Transverse colon (tissue), 4 donors: ENCODE data around the gene DNAJC11. TPM values are rescaled to one million over a fixed set of nuclear protein-coding genes. Genes with fewer than 3 reads are reported as not detected.
"Not testable (repeated sequence)": the region's sequence is repeated elsewhere in the genome, so short reads cannot be mapped to it uniquely, and the experiment has no call there.

Source experiments
- DNase-seq: peaks from one replicate; pipeline ENCODE4 v3.0.0-alpha.2; 2019
- H3K27ac ChIP-seq, 4 donors: fragments of 200-600 bp; sonication (generic); 2 replicates each; pipeline ENCODE4 v1.5.1; 2016 to 2018; ENCODE audit warnings: inconsistent platforms in 4 of 4
- H3K27me3 ChIP-seq: fragments of 200-600 bp; sonication (generic); 2 replicates; pipeline ENCODE4 v1.5.1; 2017; ENCODE audit warnings: inconsistent platforms
- H3K36me3 ChIP-seq, 4 donors: fragments of 200-600 bp; sonication (generic); 2 replicates each; pipeline ENCODE4 v1.5.1; 2017 to 2019; ENCODE audit warnings: inconsistent platforms in 4 of 4
- H3K4me1 ChIP-seq, 4 donors: fragments of 200-600 bp; sonication (generic); 2 replicates each; pipeline ENCODE4 v1.5.1; 2017 to 2020; ENCODE audit warnings: inconsistent platforms in 4 of 4
- H3K4me3 ChIP-seq, 4 donors: fragments of 200-600 bp; sonication (generic); 1 replicate in 1 of 4; 2 replicates in 3 of 4; pipeline versions ENCODE4 v1.5.1 to v1.6.1; 2017 to 2019; ENCODE audit warnings: inconsistent platforms in 4 of 4
- H3K9me3 ChIP-seq, 2 donors: fragments of 200-600 bp; sonication (generic); 2 replicates each; pipeline ENCODE4 v1.5.1; 2017 to 2019; ENCODE audit warnings: inconsistent platforms in 2 of 2
- EP300 ChIP-seq: sonication (generic); formaldehyde crosslinking; IDR thresholded peaks from one replicate; pipeline ENCODE4 v1.6.1; 2017; ENCODE audit warnings: antibody characterized with exemption, low read depth
- POLR2A ChIP-seq: fragments of 450-650 bp; IDR thresholded peaks from one replicate; pipeline ENCODE4 v1.6.1; 2016; ENCODE audit warnings: antibody characterized with exemption, mild to moderate bottlenecking, moderate library complexity
- POLR2AphosphoS5 ChIP-seq, 3 donors: sonication (generic); formaldehyde crosslinking; IDR thresholded peaks; one replicate each; pipeline ENCODE4 v1.6.1; 2016; ENCODE audit warnings: antibody characterized with exemption in 3 of 3
- WGBS, 2 donors: methylation state at CpG; one replicate each; pipeline ENCODE4 v1.1.5; 2018; ENCODE audit warnings: low coverage in 1 of 2; 5-methylcytosine and 5-hydroxymethylcytosine counted together
- in situ Hi-C, 4 donors: fragments of 200-750 bp; cut with MboI; loops; one replicate each; pipeline versions ENCODE4 v1.15.0 to v1.15.1; 2017; ENCODE audit warnings: low sequenced_read_pairs in 3 of 4, low pct_ligation_motif_present in 1 of 4, low pct_unique_long_range_greater_than_20kb in 1 of 4
- intact Hi-C: fragments of 100-400 bp; cut with DNase I; formaldehyde crosslinking; loops from one replicate; pipeline ENCODE4 v1.15.1; 2023; ENCODE audit warnings: low total_unique reads
- total RNA-seq, 4 donors: library from RNA; depleted of rRNA; stranded (reverse); fragments of >200 nt; gene quantifications; one replicate each; pipeline ENCODE4 v1.1.0, GENCODE V29; 2016
- TF ChIP-seq, protein P1 (sequence below), 5 experiments: fragments of 200-600 bp in 3 of 5; fragments of 450-650 bp in 2 of 5; sonication (generic) in 3 of 5; IDR thresholded peaks; 1 replicate in 2 of 5; 2 replicates in 3 of 5; pipeline ENCODE4 v1.5.1; 2016 to 2017; ENCODE audit warnings: antibody characterized with exemption in 5 of 5, inconsistent platforms in 3 of 5, mild to moderate bottlenecking in 2 of 5, moderate library complexity in 1 of 5

DNAJC11 gene
- total RNA-seq, 4 donors from 2014 or later: 62.1 to 80.0 (median 70.9) TPM

DNA sequence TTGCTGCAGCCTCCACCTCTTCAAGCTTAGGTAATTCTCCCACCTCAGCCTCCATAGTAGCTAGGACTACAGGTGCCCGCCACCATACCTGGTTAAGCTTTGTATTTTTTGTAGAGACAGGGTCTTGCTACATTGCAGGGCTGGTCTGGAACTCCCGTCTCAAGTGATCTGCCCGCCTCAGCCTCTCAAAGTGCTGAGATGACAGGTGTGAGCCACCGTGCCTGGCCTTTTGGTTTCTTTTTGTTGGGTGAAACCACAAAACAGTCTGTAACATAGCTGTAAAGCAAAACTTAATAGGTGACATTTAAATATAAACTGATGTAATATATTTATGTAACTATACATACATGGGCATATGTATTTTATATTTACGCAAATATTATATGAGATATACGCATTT, 3.1 kb upstream of the DNAJC11 start:
- no peaks in the 10 kb centered on the region for H3K27me3 ChIP-seq
- in situ Hi-C loops: loop anchor here (25.0 kb wide), 2 partner anchors 508 to 933 kb away; no protein-coding TSS in a partner anchor

DNA sequence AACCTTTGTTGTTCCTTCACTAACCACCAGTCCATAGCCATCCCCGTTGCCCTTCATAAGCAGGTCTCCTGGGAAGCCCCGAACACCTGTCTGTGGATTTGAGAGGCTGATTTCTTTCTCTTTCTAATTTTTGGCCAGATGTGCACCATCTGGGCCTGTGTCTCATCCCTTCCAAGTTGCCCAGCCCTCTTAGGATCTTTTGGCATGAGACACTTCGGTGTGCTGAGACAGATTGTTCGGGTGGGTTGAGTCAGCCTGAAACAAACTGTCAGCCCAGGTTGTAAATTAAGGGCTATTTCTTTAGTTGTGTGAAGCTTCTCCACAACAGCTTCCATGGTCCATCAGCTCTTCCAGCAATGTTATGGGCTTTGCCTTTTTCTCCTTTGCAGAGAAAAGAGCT, 1.4 kb upstream of the DNAJC11 start:
- intact Hi-C loops (no loop called here), in situ Hi-C loops (loop anchor here (25.0 kb wide), 2 partner anchors 509 to 934 kb away; no protein-coding TSS in a partner anchor)
- no peaks in the 10 kb centered on the region for H3K9me3 ChIP-seq
- no peaks in the 10 kb centered on the region for H3K27me3 ChIP-seq
- no peak for DNase-seq
- H3K4me3 ChIP-seq: no peak overlapping the region
- WGBS, 2 donors: 62 to 70% methylated on average over 4 of the region's 4 CpGs
- H3K36me3 ChIP-seq: no peaks in the 10 kb centered on the region
- H3K27ac ChIP-seq: peak overlapping the region in 3 of 4 donors; percentile 53 to 85 (median 76)
- TF ChIP-seq POLR2AphosphoS5 (IDR thresholded peaks at IDR 0.05) (no peak), EP300 (no peak), POLR2A (no peak)
- TF ChIP-seq, protein P1, sequence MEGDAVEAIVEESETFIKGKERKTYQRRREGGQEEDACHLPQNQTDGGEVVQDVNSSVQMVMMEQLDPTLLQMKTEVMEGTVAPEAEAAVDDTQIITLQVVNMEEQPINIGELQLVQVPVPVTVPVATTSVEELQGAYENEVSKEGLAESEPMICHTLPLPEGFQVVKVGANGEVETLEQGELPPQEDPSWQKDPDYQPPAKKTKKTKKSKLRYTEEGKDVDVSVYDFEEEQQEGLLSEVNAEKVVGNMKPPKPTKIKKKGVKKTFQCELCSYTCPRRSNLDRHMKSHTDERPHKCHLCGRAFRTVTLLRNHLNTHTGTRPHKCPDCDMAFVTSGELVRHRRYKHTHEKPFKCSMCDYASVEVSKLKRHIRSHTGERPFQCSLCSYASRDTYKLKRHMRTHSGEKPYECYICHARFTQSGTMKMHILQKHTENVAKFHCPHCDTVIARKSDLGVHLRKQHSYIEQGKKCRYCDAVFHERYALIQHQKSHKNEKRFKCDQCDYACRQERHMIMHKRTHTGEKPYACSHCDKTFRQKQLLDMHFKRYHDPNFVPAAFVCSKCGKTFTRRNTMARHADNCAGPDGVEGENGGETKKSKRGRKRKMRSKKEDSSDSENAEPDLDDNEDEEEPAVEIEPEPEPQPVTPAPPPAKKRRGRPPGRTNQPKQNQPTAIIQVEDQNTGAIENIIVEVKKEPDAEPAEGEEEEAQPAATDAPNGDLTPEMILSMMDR (IDR thresholded peaks at IDR 0.05): no peak
- H3K4me1 ChIP-seq: peaks cover 3 to 54% (median 31%) of the 10 kb centered on the region in 4 donors

More for the DNA sequence above, 3.1 kb upstream of the DNAJC11 start:
- WGBS, 2 donors: 64 to 91% methylated on average over 2 to 6 of the region's 6 CpGs
- TF ChIP-seq POLR2A: no peak
- no peaks in the 10 kb centered on the region for H3K36me3 ChIP-seq
- DNase-seq: no peak
- H3K9me3 ChIP-seq: no peaks in the 10 kb centered on the region
- intact Hi-C loops: no loop called here
- H3K4me1 ChIP-seq: peaks cover 3 to 49% (median 23%) of the 10 kb centered on the region in 4 donors
- H3K4me3 ChIP-seq: no peak overlapping the region
- H3K27ac ChIP-seq: peak overlapping the region in 3 of 4 donors; percentile 53 to 85 (median 76)

DNA sequence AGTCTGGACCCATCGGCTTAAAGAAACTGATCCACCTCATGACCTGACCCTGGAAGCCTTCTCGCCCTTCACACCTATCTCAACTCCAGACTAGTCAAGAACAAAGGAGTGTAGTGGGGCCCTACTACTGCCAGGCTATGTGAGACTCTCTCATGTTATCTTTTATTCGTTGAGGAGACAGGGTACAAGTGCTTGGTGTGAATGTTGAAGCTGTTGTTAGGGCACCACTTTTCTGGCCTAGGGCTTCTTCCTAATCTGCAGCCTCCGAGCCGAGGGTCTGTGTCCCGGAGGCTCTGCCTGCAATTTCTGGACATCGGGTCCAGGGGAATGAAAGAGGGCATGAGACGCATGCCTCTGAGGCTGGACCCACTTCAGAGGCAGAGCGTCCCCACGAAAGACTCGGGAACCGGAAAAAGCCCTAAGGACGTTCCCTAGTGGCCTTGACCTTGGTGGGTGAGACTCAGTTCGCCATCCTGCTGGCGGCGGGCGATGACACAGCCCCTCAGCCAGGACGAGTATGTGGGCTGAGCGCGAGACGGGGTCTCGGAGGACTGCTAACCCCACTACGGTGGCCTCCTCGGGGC, 671 bp downstream of the DNAJC11 start:
- 6% methylated on average over 23 of the region's 24 CpGs; no CpG with 5 or more reads in 1 of the 2 donors for WGBS, 2 donors
- in situ Hi-C loops (loop anchor here (25.0 kb wide), 2 partner anchors 511 to 936 kb away; no protein-coding TSS in a partner anchor), intact Hi-C loops (no loop called here)
- H3K4me1 ChIP-seq: peaks cover 3 to 42% (median 25%) of the 10 kb centered on the region in 4 donors
- H3K36me3 ChIP-seq: no peaks in the 10 kb centered on the region
- H3K4me3 ChIP-seq: peak overlapping the region; percentile 81 to 99 (median 96)
- H3K27me3 ChIP-seq: no peaks in the 10 kb centered on the region
- no peak for DNase-seq
- no peaks in the 10 kb centered on the region for H3K9me3 ChIP-seq
- TF ChIP-seq POLR2AphosphoS5 (IDR thresholded peaks at IDR 0.05) (no peak), POLR2A (no peak)
- peak overlapping the region; percentile 85 to 96 (median 92) for H3K27ac ChIP-seq

DNA sequence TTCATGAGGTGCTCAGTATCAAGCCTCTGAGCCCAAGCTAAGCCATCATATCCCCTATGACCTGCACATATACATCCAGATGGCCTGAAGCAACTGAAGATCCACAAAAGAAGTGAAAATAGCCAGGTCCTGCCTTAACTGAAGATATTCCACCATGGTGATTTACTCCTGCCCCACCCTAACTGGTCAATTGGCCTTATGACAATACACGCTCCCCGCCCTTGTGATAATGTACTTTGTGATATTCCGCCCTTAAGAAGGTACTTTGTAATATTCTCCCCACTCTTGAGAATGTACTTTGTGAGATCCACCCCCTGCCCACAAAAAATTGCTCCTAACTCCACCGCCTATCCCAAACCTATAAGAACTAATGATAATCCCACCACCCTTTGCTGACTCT, 1.7 kb downstream of the DNAJC11 start:
- H3K4me3 ChIP-seq: peak overlapping the region in 1 of 4 donors; percentile 98
- DNase-seq: peak; percentile 24
- intact Hi-C loops, H3K27me3 ChIP-seq, H3K36me3 ChIP-seq, H3K9me3 ChIP-seq: not testable (repeated sequence)
- peaks cover 3 to 35% (median 25%) of the 10 kb centered on the region in 4 donors for H3K4me1 ChIP-seq
- peak overlapping the region in 3 of 4 donors; percentile 91 to 96 (median 94) for H3K27ac ChIP-seq
- WGBS, 2 donors: 67% methylated on average over 1 to 4 of the region's 4 CpGs
- in situ Hi-C loops: loop anchor here (25.0 kb wide), 2 partner anchors 512 to 937 kb away; no protein-coding TSS in a partner anchor

DNA sequence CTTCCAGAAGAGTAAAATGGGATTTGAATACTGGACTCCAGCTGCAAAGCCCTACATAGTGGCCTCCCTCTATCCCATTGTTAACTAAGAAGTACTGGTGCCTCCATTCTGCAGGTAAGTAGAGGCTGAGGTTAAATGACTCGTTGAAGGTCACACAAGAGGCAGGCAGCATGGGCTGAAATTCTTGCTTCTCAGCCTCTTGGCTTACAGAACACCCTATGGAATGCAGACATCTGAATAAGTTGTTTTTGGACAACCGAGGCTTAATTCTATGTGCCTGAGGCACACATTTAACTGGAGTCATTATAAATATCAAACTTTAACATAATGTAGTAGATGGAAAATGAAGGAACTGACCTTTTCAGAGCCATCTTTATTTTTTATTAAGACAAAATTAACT, 5.7 kb downstream of the DNAJC11 start:
- in situ Hi-C loops: no loop called here
- Histone ChIP-seq H3K9me3 (no peaks in the 10 kb centered on the region), H3K4me1 (peaks cover 3 to 20% (median 17%) of the 10 kb centered on the region in 4 donors), H3K4me3 (no peak overlapping the region), H3K27ac (no peak overlapping the region), H3K27me3 (no peaks in the 10 kb centered on the region), H3K36me3 (no peaks in the 10 kb centered on the region)
- intact Hi-C loops: no loop called here
- WGBS, 2 donors: 74 to 90% methylated on average over 2 of the region's 2 CpGs
- TF ChIP-seq, protein P1 (IDR thresholded peaks at IDR 0.05): no peak
- TF ChIP-seq POLR2A (no peak), POLR2AphosphoS5 (IDR thresholded peaks at IDR 0.05) (no peak), EP300 (no peak)
- DNase-seq: no peak
